HepG2 (cell line): Measurements from ENCODE around the gene ZNF230. TPM values are rescaled to one million over a fixed set of nuclear protein-coding genes. Genes with fewer than 3 reads are reported as not detected.

Experiments
- ARNT ChIP-seq: fragments of 450-650 bp; IDR thresholded peaks from 2 replicates; pipeline ENCODE4 v1.6.1; 2017
- CENPT ChIP-seq: sonication (generic); formaldehyde crosslinking; IDR thresholded peaks from 2 replicates; pipeline ENCODE4 v1.8.0; 2022; ENCODE audit warnings: low read depth, mild to moderate bottlenecking, moderate library complexity, missing genetic modification reagents
- EEA1 ChIP-seq: sonication (generic); formaldehyde crosslinking; IDR thresholded peaks from 2 replicates; pipeline ENCODE4 v1.5.1; 2020; ENCODE audit warnings: mild to moderate bottlenecking, missing genetic modification reagents, borderline replicate concordance
- HOXA3 ChIP-seq: sonication (generic); formaldehyde crosslinking; IDR thresholded peaks from 2 replicates; pipeline ENCODE4 v1.5.0; 2020; ENCODE audit warnings: missing genetic modification reagents
- KDM2A ChIP-seq: sonication (generic); formaldehyde crosslinking; IDR thresholded peaks from 2 replicates; pipeline ENCODE4 v1.4.0; 2020; ENCODE audit warnings: low read depth, missing genetic modification reagents, borderline replicate concordance
- KDM5B ChIP-seq: sonication (generic); formaldehyde crosslinking; IDR thresholded peaks from 2 replicates; pipeline ENCODE4 v1.4.0; 2020; ENCODE audit warnings: missing genetic modification reagents, mild to moderate bottlenecking, borderline replicate concordance
- MBNL3 ChIP-seq: fragments of 250-450 bp; sonication (Bioruptor Pico); conservative IDR thresholded peaks from 2 replicates; pipeline ENCODE4 v1.8.0; 2022; ENCODE audit warnings: mild to moderate bottlenecking, inconsistent platforms
- MTA1 ChIP-seq: sonication (generic); formaldehyde crosslinking; IDR thresholded peaks from 2 replicates; pipeline ENCODE4 v1.4.0; 2020; ENCODE audit warnings: missing genetic modification reagents, mild to moderate bottlenecking, borderline replicate concordance
- NFATC3 ChIP-seq: sonication (generic); formaldehyde crosslinking; IDR thresholded peaks from 2 replicates; pipeline ENCODE4 v1.5.1; 2020; ENCODE audit warnings: mild to moderate bottlenecking, missing genetic modification reagents
- STAG1 ChIP-seq: sonication (generic); formaldehyde crosslinking; IDR thresholded peaks from 2 replicates; pipeline ENCODE4 v1.4.0; 2020; ENCODE audit warnings: missing genetic modification reagents
- ZNF557 ChIP-seq: sonication (generic); formaldehyde crosslinking; IDR thresholded peaks from 2 replicates; pipeline ENCODE4 v1.4.0; 2020; ENCODE audit warnings: missing genetic modification reagents
- ZNF605 ChIP-seq: sonication (generic); formaldehyde crosslinking; IDR thresholded peaks from 2 replicates; pipeline ENCODE4 v1.8.0; 2022; ENCODE audit warnings: mild to moderate bottlenecking, missing genetic modification reagents
- ZNF780A ChIP-seq: sonication (generic); formaldehyde crosslinking; IDR thresholded peaks from 2 replicates; pipeline ENCODE4 v1.8.0; 2022; ENCODE audit warnings: mild to moderate bottlenecking, missing genetic modification reagents, moderate library complexity
- polyA plus RNA-seq, 8 experiments: library from polyadenylated mRNA; depleted of rRNA in 3 of 8; stranded (reverse) in 7 of 8; unstranded in 1 of 8; fragments of >200 nt; fragmentation: Illumina TruSeq in 4 of 8; extraction: Trizol in 4 of 8; gene quantifications; 2 replicates each; pipeline versions ENCODE4 v1.2.1 to v1.2.3, GENCODE V29; 2011 to 2016; ENCODE audit warnings: low read depth in 4 of 8, missing spikeins in 1 of 8, mixed read lengths in 1 of 8; ENCODE audit not compliant: insufficient read depth in 1 of 8
- total RNA-seq, 5 experiments: library from RNA; depleted of rRNA; stranded (reverse); fragments of >200 nt; fragmentation: Illumina TruSeq; extraction: Trizol; gene quantifications; 2 replicates each; pipeline ENCODE4 v1.2.3, GENCODE V29; 2016; ENCODE audit warnings: low read depth in 1 of 5
- TF ChIP-seq, protein P1 (sequence below): sonication (generic); formaldehyde crosslinking; IDR thresholded peaks from 2 replicates; pipeline ENCODE4 v1.4.0; 2020; ENCODE audit warnings: missing genetic modification reagents
- TF ChIP-seq, protein P2 (sequence below): sonication (generic); formaldehyde crosslinking; IDR thresholded peaks from 2 replicates; pipeline ENCODE4 v1.5.0; 2020; ENCODE audit warnings: mild to moderate bottlenecking, missing genetic modification reagents, borderline replicate concordance
- TF ChIP-seq, protein P3 (sequence below): sonication (generic); formaldehyde crosslinking; IDR thresholded peaks from 2 replicates; pipeline ENCODE4 v1.4.0; 2020; ENCODE audit warnings: missing genetic modification reagents
- TF ChIP-seq, protein P4 (sequence below), 2 experiments: sonication (generic) in 1 of 2; formaldehyde crosslinking in 1 of 2; IDR thresholded peaks; 2 replicates each; pipeline versions ENCODE4 v1.6.1 to v1.9.0; 2014 to 2022; ENCODE audit warnings: antibody characterized with exemption in 1 of 2, borderline replicate concordance in 1 of 2, inconsistent platforms in 1 of 2, low read depth in 1 of 2, missing genetic modification reagents in 1 of 2

Gene ZNF230
- total and polyA plus RNA-seq, 2 of the 13 experiments (the other 11 are each of a cell fraction or from before 2014, with no cell fraction given) = 2.4 to 5.5 TPM

DNA sequence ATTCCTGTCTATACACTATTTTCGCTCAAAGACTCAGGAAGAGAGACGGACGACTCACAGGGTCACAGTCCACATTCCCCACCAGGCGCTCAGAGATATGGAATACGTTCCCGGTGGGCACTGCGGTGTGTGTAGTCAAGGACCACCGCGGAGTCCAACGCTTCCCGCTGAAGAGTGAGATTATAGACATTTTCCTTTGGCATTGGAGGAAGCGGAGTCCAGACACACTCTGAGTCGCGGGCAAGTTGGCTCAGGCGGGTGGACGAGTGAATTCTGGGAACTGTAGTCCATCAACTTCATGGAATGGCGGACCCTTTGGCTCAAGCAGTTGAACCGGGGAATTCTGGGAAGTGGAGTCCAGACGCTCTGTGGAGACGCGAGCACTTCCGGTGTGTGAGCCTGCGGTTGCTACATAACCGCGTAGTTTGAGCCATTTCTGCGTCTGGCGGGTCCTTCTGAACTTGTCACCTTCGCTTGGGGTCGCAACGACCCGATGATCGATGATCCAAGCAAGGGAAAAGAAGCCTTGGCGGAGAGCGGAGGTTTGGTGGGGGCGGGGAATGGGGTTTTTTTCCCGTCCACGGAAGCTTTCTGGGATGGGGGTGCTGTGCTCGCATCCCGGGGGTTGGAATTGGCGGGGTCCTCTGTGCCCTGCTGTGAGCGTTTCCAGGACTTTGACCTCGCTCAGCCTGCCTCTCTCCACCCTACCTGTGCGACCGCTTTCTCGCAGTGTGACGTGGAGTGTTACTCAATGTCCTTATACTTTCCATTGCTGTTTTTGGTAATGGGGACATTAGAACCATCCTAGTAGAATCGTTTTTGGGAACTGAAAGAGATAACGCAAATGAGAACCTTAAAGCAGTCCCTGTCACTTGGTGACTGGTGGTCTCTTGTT, at the start of gene ZNF230 (continued):
- TF ChIP-seq, protein P1, sequence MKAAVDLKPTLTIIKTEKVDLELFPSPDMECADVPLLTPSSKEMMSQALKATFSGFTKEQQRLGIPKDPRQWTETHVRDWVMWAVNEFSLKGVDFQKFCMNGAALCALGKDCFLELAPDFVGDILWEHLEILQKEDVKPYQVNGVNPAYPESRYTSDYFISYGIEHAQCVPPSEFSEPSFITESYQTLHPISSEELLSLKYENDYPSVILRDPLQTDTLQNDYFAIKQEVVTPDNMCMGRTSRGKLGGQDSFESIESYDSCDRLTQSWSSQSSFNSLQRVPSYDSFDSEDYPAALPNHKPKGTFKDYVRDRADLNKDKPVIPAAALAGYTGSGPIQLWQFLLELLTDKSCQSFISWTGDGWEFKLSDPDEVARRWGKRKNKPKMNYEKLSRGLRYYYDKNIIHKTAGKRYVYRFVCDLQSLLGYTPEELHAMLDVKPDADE = no peak
- TF ChIP-seq, protein P2, sequence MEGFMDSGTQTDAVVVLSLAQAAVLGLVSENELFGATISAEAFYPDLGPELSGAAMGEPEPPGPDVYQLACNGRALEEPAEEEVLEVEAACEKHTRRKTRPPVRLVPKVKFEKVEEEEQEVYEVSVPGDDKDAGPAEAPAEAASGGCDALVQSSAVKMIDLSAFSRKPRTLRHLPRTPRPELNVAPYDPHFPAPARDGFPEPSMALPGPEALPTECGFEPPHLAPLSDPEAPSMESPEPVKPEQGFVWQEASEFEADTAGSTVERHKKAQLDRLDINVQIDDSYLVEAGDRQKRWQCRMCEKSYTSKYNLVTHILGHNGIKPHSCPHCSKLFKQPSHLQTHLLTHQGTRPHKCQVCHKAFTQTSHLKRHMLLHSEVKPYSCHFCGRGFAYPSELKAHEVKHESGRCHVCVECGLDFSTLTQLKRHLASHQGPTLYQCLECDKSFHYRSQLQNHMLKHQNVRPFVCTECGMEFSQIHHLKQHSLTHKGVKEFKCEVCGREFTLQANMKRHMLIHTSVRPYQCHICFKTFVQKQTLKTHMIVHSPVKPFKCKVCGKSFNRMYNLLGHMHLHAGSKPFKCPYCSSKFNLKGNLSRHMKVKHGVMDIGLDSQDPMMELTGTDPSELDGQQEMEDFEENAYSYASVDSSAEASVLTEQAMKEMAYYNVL (CRISPR knock-in tag) = no peak
- no peak for TF ChIP-seq ZNF780A (CRISPR knock-in tag)
- TF ChIP-seq, protein P3, sequence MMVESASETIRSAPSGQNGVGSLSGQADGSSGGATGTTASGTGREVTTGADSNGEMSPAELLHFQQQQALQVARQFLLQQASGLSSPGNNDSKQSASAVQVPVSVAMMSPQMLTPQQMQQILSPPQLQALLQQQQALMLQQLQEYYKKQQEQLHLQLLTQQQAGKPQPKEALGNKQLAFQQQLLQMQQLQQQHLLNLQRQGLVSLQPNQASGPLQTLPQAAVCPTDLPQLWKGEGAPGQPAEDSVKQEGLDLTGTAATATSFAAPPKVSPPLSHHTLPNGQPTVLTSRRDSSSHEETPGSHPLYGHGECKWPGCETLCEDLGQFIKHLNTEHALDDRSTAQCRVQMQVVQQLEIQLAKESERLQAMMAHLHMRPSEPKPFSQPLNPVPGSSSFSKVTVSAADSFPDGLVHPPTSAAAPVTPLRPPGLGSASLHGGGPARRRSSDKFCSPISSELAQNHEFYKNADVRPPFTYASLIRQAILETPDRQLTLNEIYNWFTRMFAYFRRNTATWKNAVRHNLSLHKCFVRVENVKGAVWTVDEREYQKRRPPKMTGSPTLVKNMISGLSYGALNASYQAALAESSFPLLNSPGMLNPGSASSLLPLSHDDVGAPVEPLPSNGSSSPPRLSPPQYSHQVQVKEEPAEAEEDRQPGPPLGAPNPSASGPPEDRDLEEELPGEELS = 0 out of 2 replicates have a peak, but pooled peaks have one; percentile 24
- TF ChIP-seq ARNT = no peak
- 0 out of 2 replicates have a peak, but pooled peaks have one; percentile 42 for TF ChIP-seq KDM2A (CRISPR knock-in tag)
- no peak for TF ChIP-seq EEA1 (CRISPR knock-in tag)
- TF ChIP-seq STAG1 = peak; percentile 3; the same call in 1 of the 2 replicates
- peak; percentile 94 for TF ChIP-seq HOXA3 (CRISPR knock-in tag)
- TF ChIP-seq, protein P4, sequence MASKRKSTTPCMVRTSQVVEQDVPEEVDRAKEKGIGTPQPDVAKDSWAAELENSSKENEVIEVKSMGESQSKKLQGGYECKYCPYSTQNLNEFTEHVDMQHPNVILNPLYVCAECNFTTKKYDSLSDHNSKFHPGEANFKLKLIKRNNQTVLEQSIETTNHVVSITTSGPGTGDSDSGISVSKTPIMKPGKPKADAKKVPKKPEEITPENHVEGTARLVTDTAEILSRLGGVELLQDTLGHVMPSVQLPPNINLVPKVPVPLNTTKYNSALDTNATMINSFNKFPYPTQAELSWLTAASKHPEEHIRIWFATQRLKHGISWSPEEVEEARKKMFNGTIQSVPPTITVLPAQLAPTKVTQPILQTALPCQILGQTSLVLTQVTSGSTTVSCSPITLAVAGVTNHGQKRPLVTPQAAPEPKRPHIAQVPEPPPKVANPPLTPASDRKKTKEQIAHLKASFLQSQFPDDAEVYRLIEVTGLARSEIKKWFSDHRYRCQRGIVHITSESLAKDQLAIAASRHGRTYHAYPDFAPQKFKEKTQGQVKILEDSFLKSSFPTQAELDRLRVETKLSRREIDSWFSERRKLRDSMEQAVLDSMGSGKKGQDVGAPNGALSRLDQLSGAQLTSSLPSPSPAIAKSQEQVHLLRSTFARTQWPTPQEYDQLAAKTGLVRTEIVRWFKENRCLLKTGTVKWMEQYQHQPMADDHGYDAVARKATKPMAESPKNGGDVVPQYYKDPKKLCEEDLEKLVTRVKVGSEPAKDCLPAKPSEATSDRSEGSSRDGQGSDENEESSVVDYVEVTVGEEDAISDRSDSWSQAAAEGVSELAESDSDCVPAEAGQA (IDR thresholded peaks at IDR 0.05; ENCODE audit: low read depth) = peak; percentile 84; the same call in 1 of the 2 replicates
- TF ChIP-seq, protein P4 (CRISPR knock-in tag; IDR thresholded peaks at IDR 0.05; ENCODE audit: borderline replicate concordance) = no peak
- TF ChIP-seq ZNF557 = 0 out of 2 replicates have a peak, but pooled peaks have one; percentile 63
- TF ChIP-seq ZNF605 (CRISPR knock-in tag) = no peak
- TF ChIP-seq MBNL3 (CRISPR knock-in tag) = no peak
- 0 out of 2 replicates have a peak, but pooled peaks have one; percentile 60 for TF ChIP-seq MTA1 (CRISPR knock-in tag)
- TF ChIP-seq NFATC3 = no peak
- TF ChIP-seq CENPT (CRISPR knock-in tag) = no peak
- no peak for TF ChIP-seq KDM5B
